WI38 (cell line): ENCODE data around the gene OXSM.

Experiments used
- H3K4me3 ChIP-seq: 2 replicates; pipeline ENCODE4 v1.5.1; 2011; ENCODE audit warnings: low read depth, mild to moderate bottlenecking, control low read depth, low read length
- CTCF ChIP-seq: IDR thresholded peaks from 2 replicates; pipeline ENCODE4 v1.5.1; 2012; ENCODE audit warnings: low read depth, mild to moderate bottlenecking, control low read depth, low read length

Gene OXSM

GRCh38 chr3:25821746-25822573, 32.1 kb downstream of the OXSM start:
- no peak for TF ChIP-seq CTCF
- H3K4me3 ChIP-seq: no peak overlapping the region

- H3K4me3 ChIP-seq: no peak overlapping the region
- no peak for TF ChIP-seq CTCF
Observed at GRCh38 chr3:25823314-25823713, 33.4 kb downstream of the OXSM start.

GRCh38 chr3:25826510-25826909, 36.6 kb downstream of the OXSM start:
- H3K4me3 ChIP-seq: no peak overlapping the region
- TF ChIP-seq CTCF: no peak

- H3K4me3 ChIP-seq: no peak overlapping the region
Observed at GRCh38 chr3:25830373-25831280, 40.7 kb downstream of the OXSM start.

GRCh38 chr3:25831578-25831977, 41.7 kb downstream of the OXSM start:
- H3K4me3 ChIP-seq: no peak overlapping the region
- no peak for TF ChIP-seq CTCF

More at GRCh38 chr3:25830373-25831280, 40.7 kb downstream of the OXSM start:
- no peak for TF ChIP-seq CTCF

GRCh38 chr3:25834346-25834745, 44.5 kb downstream of the OXSM start:
- no peak overlapping the region for H3K4me3 ChIP-seq
- TF ChIP-seq CTCF: no peak

- H3K4me3 ChIP-seq: no peak overlapping the region
- TF ChIP-seq CTCF: no peak
Observed at GRCh38 chr3:25836579-25836978, 46.7 kb downstream of the OXSM start.
